Neural progenitor cell (in vitro differentiated cells): ENCODE results near the gene CEBPA. TPM values are rescaled to one million over a fixed set of nuclear protein-coding genes. Genes with fewer than 3 reads are reported as not detected.

Source experiments
- DNase-seq: peaks from one replicate; pipeline ENCODE4 v3.0.0-alpha.2; 2016; ENCODE audit warnings: low spot score
- H2AFZ ChIP-seq: fragments of 200-600 bp; sonication (generic); replicated peaks from 2 replicates; pipeline ENCODE4 v1.6.1; 2016; ENCODE audit warnings: antibody characterized with exemption
- H3F3A ChIP-seq: fragments of 200-600 bp; sonication (generic); 2 replicates; pipeline ENCODE4 v1.6.1; 2016; ENCODE audit warnings: antibody characterized with exemption, low read depth
- H3K27ac ChIP-seq: fragments of 200-600 bp; sonication (generic); 2 replicates; pipeline ENCODE4 v1.5.1; 2016; ENCODE audit warnings: mild to moderate bottlenecking
- H3K27me3 ChIP-seq: fragments of 200-600 bp; sonication (generic); 2 replicates; pipeline ENCODE4 v1.6.1; 2016; ENCODE audit warnings: mild to moderate bottlenecking, moderate library complexity
- H3K36me3 ChIP-seq: fragments of 200-600 bp; sonication (generic); 2 replicates; pipeline ENCODE4 v1.5.1; 2016
- H3K4me1 ChIP-seq: fragments of 200-600 bp; sonication (generic); 2 replicates; pipeline ENCODE4 v1.6.1; 2016; ENCODE audit warnings: mixed run types
- H3K4me2 ChIP-seq: fragments of 200-600 bp; sonication (generic); 2 replicates; pipeline ENCODE4 v1.6.1; 2016
- H3K4me3 ChIP-seq: fragments of 200-600 bp; sonication (generic); 2 replicates; pipeline ENCODE4 v1.5.1; 2016
- H3K79me2 ChIP-seq: fragments of 200-600 bp; sonication (generic); 2 replicates; pipeline ENCODE4 v1.6.1; 2016; ENCODE audit warnings: low read depth
- H3K9ac ChIP-seq: fragments of 200-600 bp; sonication (generic); 2 replicates; pipeline ENCODE4 v1.6.1; 2016
- H3K9me3 ChIP-seq: fragments of 200-600 bp; sonication (generic); 2 replicates; pipeline ENCODE4 v1.5.1; 2016; ENCODE audit warnings: low read depth
- H4K20me1 ChIP-seq: fragments of 200-600 bp; sonication (generic); 2 replicates; pipeline ENCODE4 v1.6.1; 2016; ENCODE audit warnings: low read depth
- H3K27ac Mint-ChIP-seq: 3 replicates; pipeline ENCODE4 v1.8.0; 2021; ENCODE audit warnings: mixed read lengths
- H3K27me3 Mint-ChIP-seq: 2 replicates; pipeline ENCODE4 v1.8.0; 2022; ENCODE audit warnings: low read depth, mild to moderate bottlenecking, inconsistent platforms, moderate library complexity, mixed read lengths; ENCODE audit not compliant: insufficient read depth
- H3K36me3 Mint-ChIP-seq: 3 replicates; pipeline ENCODE4 v1.8.0; 2021; ENCODE audit warnings: mixed read lengths
- H3K4me1 Mint-ChIP-seq: 3 replicates; pipeline ENCODE4 v1.8.0; 2021; ENCODE audit warnings: mixed read lengths
- H3K4me3 Mint-ChIP-seq: 3 replicates; pipeline ENCODE4 v1.8.0; 2021; ENCODE audit warnings: mild to moderate bottlenecking, moderate library complexity, mixed read lengths
- H3K9me3 Mint-ChIP-seq: 3 replicates; pipeline ENCODE4 v1.8.0; 2020; ENCODE audit warnings: mixed read lengths
- EZH2 ChIP-seq: fragments of 200-600 bp; sonication (generic); IDR thresholded peaks from 2 replicates; pipeline ENCODE4 v1.6.1; 2017; ENCODE audit warnings: antibody characterized with exemption, mild to moderate bottlenecking, moderate library complexity
- EZH2phosphoT487 ChIP-seq: fragments of 200-600 bp; sonication (generic); IDR thresholded peaks from 2 replicates; pipeline ENCODE4 v1.6.1; 2017; ENCODE audit warnings: antibody characterized with exemption
- total RNA-seq: library from RNA; depleted of rRNA; stranded (reverse); fragments of >200 nt; gene quantifications from 2 replicates; pipeline ENCODE4 v1.2.3, GENCODE V29; 2015; ENCODE audit warnings: low replicate concordance
- TF ChIP-seq, protein P1 (sequence below): fragments of 200-600 bp; sonication (generic); IDR thresholded peaks from 2 replicates; pipeline ENCODE4 v1.5.1; 2017; ENCODE audit warnings: antibody characterized with exemption, mild to moderate bottlenecking

The CEBPA gene
- total RNA-seq, 1 donor from 2014 or later: 0.71 TPM

DNA sequence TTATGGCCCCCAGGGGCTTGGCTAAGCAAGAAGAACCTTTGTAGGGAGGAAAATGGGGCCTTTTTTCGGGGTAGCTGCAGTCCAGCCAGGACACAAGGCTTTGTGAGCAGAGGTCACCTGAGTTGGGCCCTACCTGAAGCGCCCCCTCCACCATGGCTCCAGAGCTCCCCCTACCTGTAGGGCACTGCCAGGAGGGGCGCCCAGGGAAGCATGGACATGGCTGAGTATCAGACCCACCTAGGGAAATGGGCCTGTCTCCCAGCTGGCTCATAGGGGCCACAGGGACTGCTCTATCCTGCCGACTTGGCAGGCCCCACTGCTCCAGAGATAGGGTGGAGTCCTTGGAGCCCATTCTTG is 9.0 kb upstream of the CEBPA start:
- H3K9ac ChIP-seq: no peak overlapping the region
- H3K4me3 Mint-ChIP-seq: no peak overlapping the region
- DNase-seq: no peak
- no peaks in the 10 kb centered on the region for H3K9me3 ChIP-seq
- no peak overlapping the region for H3K4me3 ChIP-seq
- peaks cover 4% of the 10 kb centered on the region for H3K4me1 ChIP-seq
- H3F3A ChIP-seq: no peaks in the 10 kb centered on the region
- no peaks in the 10 kb centered on the region for H3K36me3 Mint-ChIP-seq
- H3K9me3 Mint-ChIP-seq: no peaks in the 10 kb centered on the region
- no peaks in the 10 kb centered on the region for H3K27me3 ChIP-seq
- H4K20me1 ChIP-seq: no peaks in the 10 kb centered on the region
- peaks cover 8% of the 10 kb centered on the region for H3K27me3 Mint-ChIP-seq
- H3K4me2 ChIP-seq: no peak overlapping the region
- no peak overlapping the region for H3K27ac ChIP-seq
- no peaks in the 10 kb centered on the region for H3K4me1 Mint-ChIP-seq
- no peak overlapping the region for H2AFZ ChIP-seq
- H3K27ac Mint-ChIP-seq: no peak overlapping the region
- H3K36me3 ChIP-seq: no peaks in the 10 kb centered on the region
- H3K79me2 ChIP-seq: no peaks in the 10 kb centered on the region
- TF ChIP-seq, protein P1, sequence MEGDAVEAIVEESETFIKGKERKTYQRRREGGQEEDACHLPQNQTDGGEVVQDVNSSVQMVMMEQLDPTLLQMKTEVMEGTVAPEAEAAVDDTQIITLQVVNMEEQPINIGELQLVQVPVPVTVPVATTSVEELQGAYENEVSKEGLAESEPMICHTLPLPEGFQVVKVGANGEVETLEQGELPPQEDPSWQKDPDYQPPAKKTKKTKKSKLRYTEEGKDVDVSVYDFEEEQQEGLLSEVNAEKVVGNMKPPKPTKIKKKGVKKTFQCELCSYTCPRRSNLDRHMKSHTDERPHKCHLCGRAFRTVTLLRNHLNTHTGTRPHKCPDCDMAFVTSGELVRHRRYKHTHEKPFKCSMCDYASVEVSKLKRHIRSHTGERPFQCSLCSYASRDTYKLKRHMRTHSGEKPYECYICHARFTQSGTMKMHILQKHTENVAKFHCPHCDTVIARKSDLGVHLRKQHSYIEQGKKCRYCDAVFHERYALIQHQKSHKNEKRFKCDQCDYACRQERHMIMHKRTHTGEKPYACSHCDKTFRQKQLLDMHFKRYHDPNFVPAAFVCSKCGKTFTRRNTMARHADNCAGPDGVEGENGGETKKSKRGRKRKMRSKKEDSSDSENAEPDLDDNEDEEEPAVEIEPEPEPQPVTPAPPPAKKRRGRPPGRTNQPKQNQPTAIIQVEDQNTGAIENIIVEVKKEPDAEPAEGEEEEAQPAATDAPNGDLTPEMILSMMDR: peak; percentile 22
- TF ChIP-seq EZH2phosphoT487: no peak

DNA sequence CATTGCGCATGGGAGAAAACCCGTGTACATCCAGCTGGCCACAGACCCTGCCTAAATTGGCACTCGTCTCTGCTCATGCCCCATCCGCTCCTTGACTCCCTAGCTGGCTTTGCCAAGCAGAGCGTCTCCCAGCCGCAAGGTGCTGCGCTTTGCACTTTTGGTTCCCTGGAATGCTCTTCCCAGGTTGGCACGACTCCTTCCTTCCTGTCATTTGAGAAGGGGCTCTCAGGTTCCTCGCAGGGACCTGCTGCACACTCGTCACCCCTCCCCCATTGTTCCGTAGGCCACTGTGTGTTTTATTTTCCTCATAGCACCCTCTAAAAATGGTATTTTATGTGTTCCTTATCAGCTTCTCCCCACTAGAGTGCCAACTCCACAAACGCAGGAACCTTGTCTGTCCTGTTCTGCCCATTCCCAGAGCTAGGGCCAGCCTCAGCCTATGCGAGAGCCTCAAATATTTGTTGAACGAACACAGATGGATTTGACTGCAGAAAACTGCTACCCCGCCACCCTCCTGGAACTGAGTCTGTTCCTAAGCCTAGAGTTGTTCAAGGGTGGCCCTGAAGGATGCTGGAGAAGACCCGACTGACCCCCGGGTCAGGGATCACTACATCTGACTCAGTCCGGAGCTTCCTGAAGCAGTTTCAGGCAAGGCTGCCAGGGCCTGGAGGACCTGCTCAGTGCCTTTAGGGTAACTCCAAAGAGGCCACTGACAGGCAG is 8.4 kb upstream of the CEBPA start:
- Mint-ChIP-seq H3K4me3 (no peak overlapping the region), H3K4me1 (no peaks in the 10 kb centered on the region), H3K36me3 (no peaks in the 10 kb centered on the region), H3K27ac (no peak overlapping the region), H3K9me3 (no peaks in the 10 kb centered on the region), H3K27me3 (peaks cover 8% of the 10 kb centered on the region)
- no peak overlapping the region for H3K4me3 ChIP-seq
- no peak overlapping the region for H3K4me2 ChIP-seq
- no peak overlapping the region for H3K9ac ChIP-seq
- H3K4me1 ChIP-seq: peaks cover 4% of the 10 kb centered on the region
- H2AFZ ChIP-seq: peak overlapping the region; percentile 77
- H3K9me3 ChIP-seq: no peaks in the 10 kb centered on the region
- DNase-seq: no peak
- no peaks in the 10 kb centered on the region for H3F3A ChIP-seq
- no peaks in the 10 kb centered on the region for H3K27me3 ChIP-seq
- H3K36me3 ChIP-seq: no peaks in the 10 kb centered on the region
- TF ChIP-seq, protein P1: no peak
- no peak for TF ChIP-seq EZH2
- no peaks in the 10 kb centered on the region for H3K79me2 ChIP-seq
- no peak overlapping the region for H3K27ac ChIP-seq
- no peaks in the 10 kb centered on the region for H4K20me1 ChIP-seq

DNA sequence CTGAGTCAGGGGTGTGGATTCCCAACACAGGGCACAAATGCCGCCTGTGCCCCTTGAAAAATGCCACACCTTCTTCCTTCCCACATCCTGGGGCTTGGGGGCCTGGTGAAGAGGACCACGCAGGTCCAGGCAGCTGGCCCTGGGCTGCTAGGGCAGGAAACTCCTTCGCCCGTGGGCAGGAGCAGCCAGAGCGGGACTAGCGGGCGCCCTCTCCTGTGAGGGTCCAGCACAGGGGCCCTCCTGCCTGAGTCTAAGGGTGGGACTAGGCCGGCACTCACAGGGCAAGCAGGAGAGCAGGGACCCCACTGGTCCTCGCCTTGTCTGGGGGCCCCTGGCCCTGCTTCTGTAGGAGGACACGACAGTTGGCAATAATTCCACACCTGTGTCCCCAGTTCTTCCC is 7.5 kb upstream of the CEBPA start:
- Histone ChIP-seq H3K4me3 (no peak overlapping the region), H3K4me2 (no peak overlapping the region), H3K27me3 (peaks cover 3% of the 10 kb centered on the region), H3K4me1 (peaks cover 4% of the 10 kb centered on the region), H3K79me2 (no peaks in the 10 kb centered on the region), H3K9ac (no peak overlapping the region), H3K36me3 (no peaks in the 10 kb centered on the region), H3F3A (no peaks in the 10 kb centered on the region), H3K27ac (no peak overlapping the region), H4K20me1 (no peaks in the 10 kb centered on the region), H2AFZ (no peak overlapping the region), H3K9me3 (no peaks in the 10 kb centered on the region)
- no peak overlapping the region for H3K4me3 Mint-ChIP-seq
- H3K4me1 Mint-ChIP-seq: no peaks in the 10 kb centered on the region
- no peak overlapping the region for H3K27ac Mint-ChIP-seq
- no peak for TF ChIP-seq EZH2
- no peak for TF ChIP-seq EZH2phosphoT487
- TF ChIP-seq, protein P1: no peak
- no peak for DNase-seq
- H3K36me3 Mint-ChIP-seq: no peaks in the 10 kb centered on the region
- no peaks in the 10 kb centered on the region for H3K9me3 Mint-ChIP-seq
- peaks cover 10% of the 10 kb centered on the region for H3K27me3 Mint-ChIP-seq
